GM12864 (cell line): ENCODE measurements around the gene NAP1L4.

ENCODE experiments used
- DNase-seq: peaks from one replicate; pipeline ENCODE4 v3.0.0-alpha.2; 2011; ENCODE audit warnings: low read depth
- H3K4me3 ChIP-seq: 2 replicates; pipeline ENCODE4 v1.5.1; 2011; ENCODE audit warnings: mild to moderate bottlenecking, low read depth, low read length, control low read depth
- CTCF ChIP-seq: IDR thresholded peaks from 2 replicates; pipeline ENCODE4 v1.5.1; 2011; ENCODE audit warnings: low read depth, mild to moderate bottlenecking, moderate library complexity, low read length, control low read depth, inconsistent platforms; ENCODE audit errors: missing control alignments

Gene NAP1L4

GRCh38 chr11:2930704-2931419 lies 61.3 kb downstream of the NAP1L4 start:
- DNase-seq: peak; percentile 31
- peak overlapping the region; percentile 59; the same call in 1 of the 2 replicates for H3K4me3 ChIP-seq
- TF ChIP-seq CTCF: peak; percentile 80

GRCh38 chr11:2929950-2930703 lies 62.0 kb downstream of the NAP1L4 start:
- TF ChIP-seq CTCF: peak; percentile 51
- peak overlapping the region; percentile 59 for H3K4me3 ChIP-seq
- no peak for DNase-seq

GRCh38 chr11:2929531-2929949 lies 62.6 kb downstream of the NAP1L4 start:
- no peak for TF ChIP-seq CTCF
- no peak for DNase-seq
- peak overlapping the region; percentile 59 for H3K4me3 ChIP-seq

- no peak for DNase-seq
- no peak for TF ChIP-seq CTCF
- H3K4me3 ChIP-seq: peak within 1 kb of the TSS; percentile 59
These were observed 63.3 kb downstream of the NAP1L4 start, which contains the start of gene PHLDA2 for GRCh38 chr11:2928605-2929530. PHLDA2 (minus strand) TSS chr11:2929420; CDS start chr11:2929364, 56 bp downstream.

- TF ChIP-seq CTCF: no peak
- no peak overlapping the region for H3K4me3 ChIP-seq
- DNase-seq: no peak
These were observed 64.1 kb downstream of the NAP1L4 start for GRCh38 chr11:2927851-2928604.
